Mesenchymal stem cell (in vitro differentiated cells and primary cell): Measurements from ENCODE around the gene RPL41.

Experiments
- DNase-seq: peaks from one replicate; pipeline ENCODE4 v3.0.0-alpha.2; 2013
- H2AFZ ChIP-seq: one replicate; pipeline ENCODE4 v1.6.1; 2013; ENCODE audit warnings: low read depth, mild to moderate bottlenecking, control low read depth, inconsistent platforms, low read length, moderate library complexity
- H2AK5ac ChIP-seq: 2 replicates; pipeline ENCODE4 v1.6.1; 2013; ENCODE audit warnings: low read length, moderate library complexity, mild to moderate bottlenecking, inconsistent platforms; ENCODE audit not compliant: severe bottlenecking
- H2BK120ac ChIP-seq: one replicate; pipeline ENCODE4 v1.6.1; 2013; ENCODE audit warnings: low read depth, mild to moderate bottlenecking, inconsistent platforms, low read length, moderate library complexity
- H2BK12ac ChIP-seq, 2 experiments: one replicate each; pipeline ENCODE4 v1.6.1; 2013; ENCODE audit warnings: inconsistent platforms in 2 of 2, low read length in 2 of 2, mild to moderate bottlenecking in 2 of 2, moderate library complexity in 2 of 2, control low read depth in 1 of 2
- H2BK15ac ChIP-seq: one replicate; pipeline ENCODE4 v1.6.1; 2013; ENCODE audit warnings: mild to moderate bottlenecking, low read depth, inconsistent platforms; ENCODE audit not compliant: poor library complexity, severe bottlenecking
- H2BK5ac ChIP-seq: 2 replicates; pipeline ENCODE4 v1.6.1; 2013; ENCODE audit warnings: low read depth, mild to moderate bottlenecking, low read length, control low read depth, inconsistent platforms; ENCODE audit not compliant: poor library complexity, severe bottlenecking
- H3K14ac ChIP-seq, 2 experiments: one replicate each; pipeline ENCODE4 v1.6.1; 2013; ENCODE audit warnings: inconsistent platforms in 2 of 2, low read length in 2 of 2, control low read depth in 1 of 2, mild to moderate bottlenecking in 1 of 2, moderate library complexity in 1 of 2
- H3K18ac ChIP-seq, 2 experiments: one replicate each; pipeline ENCODE4 v1.6.1; 2013; ENCODE audit warnings: inconsistent platforms in 2 of 2, low read length in 2 of 2, control low read depth in 1 of 2, low read depth in 1 of 2, mild to moderate bottlenecking in 1 of 2
- H3K23ac ChIP-seq, 2 experiments: one replicate each; pipeline ENCODE4 v1.6.1; 2013; ENCODE audit warnings: inconsistent platforms in 2 of 2, low read length in 2 of 2, mild to moderate bottlenecking in 2 of 2, moderate library complexity in 2 of 2, control low read depth in 1 of 2
- H3K27ac ChIP-seq: 2 replicates; pipeline ENCODE4 v1.5.1; 2013; ENCODE audit warnings: mild to moderate bottlenecking, moderate library complexity, low read length, control low read depth, inconsistent platforms; ENCODE audit not compliant: poor library complexity, severe bottlenecking
- H3K27me3 ChIP-seq, 2 experiments: 2 replicates each; pipeline versions ENCODE4 v1.6.1 to v1.7.0; 2013; ENCODE audit warnings: low read length in 2 of 2, mild to moderate bottlenecking in 2 of 2, moderate library complexity in 2 of 2, control low read depth in 1 of 2, inconsistent platforms in 1 of 2; ENCODE audit not compliant: control insufficient read depth in 1 of 2, insufficient read depth in 1 of 2
- H3K36me3 ChIP-seq, 2 experiments: 2 replicates each; pipeline versions ENCODE4 v1.6.1 to v1.7.0; 2013; ENCODE audit warnings: low read length in 2 of 2, control low read depth in 1 of 2, inconsistent platforms in 1 of 2, low read depth in 1 of 2, mild to moderate bottlenecking in 1 of 2; ENCODE audit not compliant: insufficient read depth in 2 of 2, control insufficient read depth in 1 of 2
- H3K4ac ChIP-seq, 2 experiments: one replicate each; pipeline ENCODE4 v1.6.1; 2013; ENCODE audit warnings: inconsistent platforms in 2 of 2, low read length in 2 of 2, mild to moderate bottlenecking in 2 of 2, moderate library complexity in 2 of 2, control low read depth in 1 of 2, low read depth in 1 of 2
- H3K4me1 ChIP-seq: 2 replicates; pipeline ENCODE4 v1.6.1; 2013; ENCODE audit warnings: low read depth, low read length, control low read depth; ENCODE audit not compliant: control insufficient read depth, insufficient read depth
- H3K4me2 ChIP-seq: 2 replicates; pipeline ENCODE4 v1.6.1; 2013; ENCODE audit warnings: low read length, mild to moderate bottlenecking, inconsistent platforms; ENCODE audit not compliant: poor library complexity, severe bottlenecking
- H3K4me3 ChIP-seq, 2 experiments: 2 replicates each; pipeline versions ENCODE4 v1.5.1 to v1.7.0; 2013; ENCODE audit warnings: low read length in 2 of 2, mild to moderate bottlenecking in 2 of 2, control low read depth in 1 of 2, low read depth in 1 of 2; ENCODE audit not compliant: insufficient read depth in 1 of 2
- H3K79me1 ChIP-seq: replicated peaks from 2 replicates; pipeline ENCODE4 v1.6.1; 2013; ENCODE audit warnings: mild to moderate bottlenecking, control low read depth, low read length, inconsistent platforms; ENCODE audit not compliant: poor library complexity, severe bottlenecking
- H3K9ac ChIP-seq: 2 replicates; pipeline ENCODE4 v1.7.0; 2013; ENCODE audit warnings: mild to moderate bottlenecking, low read length, moderate library complexity
- H3K9me3 ChIP-seq: 2 replicates; pipeline ENCODE4 v1.7.0; 2013; ENCODE audit warnings: mild to moderate bottlenecking, low read length; ENCODE audit not compliant: control insufficient read depth
- H4K8ac ChIP-seq: one replicate; pipeline ENCODE4 v1.6.1; 2013; ENCODE audit warnings: inconsistent platforms, mild to moderate bottlenecking, low read length, moderate library complexity
- H4K91ac ChIP-seq: one replicate; pipeline ENCODE4 v1.6.1; 2013; ENCODE audit warnings: mild to moderate bottlenecking, low read length, inconsistent platforms
- WGBS: methylation state at CpG from one replicate; pipeline ENCODE4 v1.1.7; 2013; ENCODE audit warnings: mixed read lengths; 5-methylcytosine and 5-hydroxymethylcytosine counted together

RPL41 gene

DNA sequence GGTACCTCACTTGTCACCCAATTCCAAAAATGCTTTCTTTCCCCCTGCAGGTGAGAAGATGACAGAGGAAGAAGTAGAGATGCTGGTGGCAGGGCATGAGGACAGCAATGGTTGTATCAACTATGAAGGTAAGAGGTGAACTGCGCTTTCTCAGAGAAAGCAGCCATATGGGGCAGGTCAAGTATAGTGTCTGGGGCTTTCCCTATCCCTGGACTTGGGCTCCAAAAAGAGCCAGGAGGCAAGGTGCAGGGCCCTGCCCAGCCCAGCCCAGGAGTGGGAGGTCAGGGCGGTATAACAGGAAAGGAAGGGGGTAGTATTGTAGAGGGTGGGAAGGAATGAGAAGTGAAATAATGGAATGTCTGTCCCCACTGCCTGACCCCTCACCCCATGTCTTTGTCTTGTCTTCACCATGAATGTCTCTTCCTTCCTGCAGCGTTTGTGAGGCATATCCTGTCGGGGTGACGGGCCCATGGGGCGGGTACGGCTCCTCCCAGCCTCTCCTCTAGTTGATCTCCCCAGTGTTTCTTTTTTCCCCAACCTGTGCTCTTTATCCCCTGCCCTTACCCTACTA is 43.8 kb downstream of the RPL41 start:
- DNase-seq = peak; percentile 43
- Histone ChIP-seq H3K23ac (peak overlapping the region in 1 of 2 experiments; percentile 54), H2AK5ac (peak overlapping the region; percentile 17), H3K27me3 (no peaks in the 10 kb centered on the region), H2BK5ac (no peak overlapping the region), H3K18ac (peak overlapping the region in 1 of 2 experiments; percentile 5), H3K79me1 (peaks cover 3% of the 10 kb centered on the region), H2BK15ac (no peak overlapping the region), H3K36me3 (peaks cover 61 to 65% of the 10 kb centered on the region in 2 experiments), H3K4me1 (peaks cover 24% of the 10 kb centered on the region), H3K4me2 (peak overlapping the region; percentile 79), H4K91ac (no peak overlapping the region), H2AFZ (no peak overlapping the region), H3K9me3 (no peaks in the 10 kb centered on the region), H3K9ac (peak overlapping the region; percentile 99), H2BK12ac (no peak overlapping the region), H3K4ac (peak overlapping the region in 1 of 2 experiments; percentile 37), H2BK120ac (no peak overlapping the region), H3K4me3 (peak overlapping the region; percentile 58 to 95), H3K14ac (peak overlapping the region in 1 of 2 experiments; percentile 26), H4K8ac (no peak overlapping the region), H3K27ac (peak overlapping the region; percentile 97)
- WGBS = 22% methylated on average over 5 of the region's 7 CpGs

DNA sequence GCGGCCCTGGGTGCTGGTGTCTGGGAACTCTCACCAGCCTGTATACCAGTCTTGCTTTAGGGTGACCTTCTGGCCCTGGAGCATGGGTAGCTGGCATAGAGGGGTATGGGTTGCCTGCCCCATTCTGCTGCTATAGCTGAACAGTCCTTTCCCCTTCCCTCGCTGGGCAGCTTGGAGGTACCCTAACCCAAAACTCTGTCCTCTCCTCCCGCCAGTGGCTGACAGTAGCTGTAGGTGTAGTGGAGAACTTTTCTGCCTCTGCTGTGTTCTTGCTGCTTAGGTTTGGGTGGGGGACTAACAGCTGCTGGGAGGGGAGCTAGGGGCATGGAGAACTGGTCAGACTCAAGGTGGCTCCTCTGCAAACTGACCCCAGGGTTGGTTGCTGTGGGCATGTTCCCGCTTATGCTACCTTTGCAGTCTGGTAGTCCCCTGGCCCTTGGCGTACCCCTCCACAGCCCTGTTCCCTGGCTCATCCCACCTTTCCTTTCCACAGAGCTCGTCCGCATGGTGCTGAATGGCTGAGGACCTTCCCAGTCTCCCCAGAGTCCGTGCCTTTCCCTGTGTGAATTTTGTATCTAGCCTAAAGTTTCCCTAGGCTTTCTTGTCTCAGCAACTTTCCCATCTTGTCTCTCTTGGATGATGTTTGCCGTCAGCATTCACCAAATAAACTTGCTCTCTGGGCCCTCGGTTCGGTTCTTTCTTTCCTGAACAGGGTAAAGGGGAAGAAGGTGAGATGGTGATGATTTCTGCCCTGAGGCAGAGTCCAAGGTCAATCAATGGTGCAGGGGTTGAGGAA is 44.7 kb downstream of the RPL41 start:
- WGBS = 89% methylated on average over 9 of the region's 11 CpGs
- no peak overlapping the region for H2BK15ac ChIP-seq
- H4K8ac ChIP-seq = no peak overlapping the region
- peak overlapping the region; percentile 99 for H3K9ac ChIP-seq
- H3K4me1 ChIP-seq = peaks cover 26% of the 10 kb centered on the region
- no peak overlapping the region for H3K4ac ChIP-seq
- peak overlapping the region in 1 of 2 experiments; percentile 23 for H3K14ac ChIP-seq
- peak overlapping the region; percentile 97 for H3K27ac ChIP-seq
- no peak overlapping the region for H4K91ac ChIP-seq
- no peak overlapping the region for H2BK12ac ChIP-seq
- no peak overlapping the region for H2AK5ac ChIP-seq
- no peak overlapping the region for H3K18ac ChIP-seq
- H3K4me3 ChIP-seq = peak overlapping the region; percentile 58 to 95
- H3K4me2 ChIP-seq = peak overlapping the region; percentile 79
- no peaks in the 10 kb centered on the region for H3K27me3 ChIP-seq
- no peaks in the 10 kb centered on the region for H3K9me3 ChIP-seq
- no peaks in the 10 kb centered on the region for H3K79me1 ChIP-seq
- DNase-seq = no peak
- H3K36me3 ChIP-seq = peaks cover 57 to 66% of the 10 kb centered on the region in 2 experiments
- no peak overlapping the region for H2BK5ac ChIP-seq
- no peak overlapping the region for H2BK120ac ChIP-seq
- H3K23ac ChIP-seq = peak overlapping the region in 1 of 2 experiments; percentile 10
- H2AFZ ChIP-seq = no peak overlapping the region

DNA sequence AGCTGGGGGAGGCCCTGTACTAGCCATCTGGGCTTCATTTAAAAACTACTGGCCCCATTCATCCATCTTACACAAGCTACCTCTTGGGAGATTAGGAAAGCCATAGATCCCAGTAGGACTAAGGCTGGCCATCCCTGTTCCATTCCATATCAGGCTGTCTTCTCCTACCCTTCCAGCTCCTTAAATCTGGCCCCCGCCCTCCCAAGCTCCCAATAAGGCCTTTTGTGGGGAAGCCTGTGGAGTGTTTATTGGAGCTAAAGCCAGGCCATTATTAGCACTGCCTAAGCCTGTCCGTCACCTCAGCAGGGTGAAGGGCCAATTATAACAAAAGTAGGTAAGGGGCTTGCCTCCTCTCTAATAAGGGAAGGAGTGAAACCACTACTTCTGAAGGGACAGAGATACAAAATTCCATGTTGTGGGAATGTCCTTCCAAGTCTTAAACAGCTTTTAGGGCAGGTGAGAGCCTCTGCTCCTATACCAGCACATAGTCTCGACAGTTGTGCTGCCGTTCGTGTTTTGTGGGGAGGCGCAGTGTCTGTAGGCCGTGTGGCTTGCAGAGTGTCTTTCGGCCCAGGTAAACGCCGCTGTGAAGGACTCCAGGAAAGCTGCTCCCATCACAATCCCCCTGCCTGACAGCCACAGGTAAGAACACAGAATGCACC is 45.4 kb downstream of the RPL41 start:
- H2AFZ ChIP-seq = no peak overlapping the region
- H4K91ac ChIP-seq = no peak overlapping the region
- H3K36me3 ChIP-seq = peaks cover 63 to 72% of the 10 kb centered on the region in 2 experiments
- no peak for DNase-seq
- no peak overlapping the region for H2BK12ac ChIP-seq
- H3K9ac ChIP-seq = peak overlapping the region; percentile 99
- no peak overlapping the region for H3K4ac ChIP-seq
- H3K18ac ChIP-seq = no peak overlapping the region
- no peak overlapping the region for H4K8ac ChIP-seq
- H2BK5ac ChIP-seq = no peak overlapping the region
- H3K4me2 ChIP-seq = peak overlapping the region; percentile 17
- H3K4me3 ChIP-seq = peak overlapping the region in 1 of 2 experiments; percentile 95
- no peaks in the 10 kb centered on the region for H3K27me3 ChIP-seq
- WGBS = 94% methylated on average over 8 of the region's 10 CpGs
- peak overlapping the region; percentile 4 for H3K27ac ChIP-seq
- H3K9me3 ChIP-seq = no peaks in the 10 kb centered on the region
- H2BK15ac ChIP-seq = no peak overlapping the region
- no peak overlapping the region for H3K14ac ChIP-seq
- no peak overlapping the region for H2AK5ac ChIP-seq
- peak overlapping the region in 1 of 2 experiments; percentile 3 for H3K23ac ChIP-seq
- no peak overlapping the region for H2BK120ac ChIP-seq
- no peaks in the 10 kb centered on the region for H3K79me1 ChIP-seq
- H3K4me1 ChIP-seq = peaks cover 26% of the 10 kb centered on the region
